Lung (tissue), 12 donors: ENCODE data around the gene EIF4E3. TPM values are rescaled to one million over a fixed set of nuclear protein-coding genes. Genes with fewer than 3 reads are reported as not detected.

ENCODE experiments used
- ATAC-seq: fragments of 200-7000 bp; cut with Tn5 transposase; one replicate; pipeline ENCODE4 v1.9.1; 2020; ENCODE audit warnings: moderate number of reproducible peaks; ENCODE audit not compliant: insufficient read depth, low FRiP score
- DNase-seq, 3 donors: peaks; one replicate each; pipeline ENCODE4 v3.0.0-alpha.2; 2013 to 2017
- H3K27ac ChIP-seq, 2 donors: one replicate each; pipeline ENCODE4 v1.5.1; 2013; ENCODE audit warnings: mild to moderate bottlenecking in 2 of 2, moderate library complexity in 2 of 2, control low read depth in 1 of 2, inconsistent platforms in 1 of 2, low read depth in 1 of 2, low read length in 1 of 2
- H3K27me3 ChIP-seq, 3 donors: one replicate each; pipeline ENCODE4 v1.5.1; 2013; ENCODE audit warnings: low read length in 2 of 3; ENCODE audit not compliant: control insufficient read depth in 3 of 3, insufficient read depth in 3 of 3
- H3K36me3 ChIP-seq, 4 donors: one replicate each; pipeline ENCODE4 v1.5.1; 2013; ENCODE audit warnings: low read length in 4 of 4, mild to moderate bottlenecking in 1 of 4, moderate library complexity in 1 of 4; ENCODE audit not compliant: control insufficient read depth in 4 of 4, insufficient read depth in 4 of 4
- H3K4me1 ChIP-seq, 5 donors: one replicate each; pipeline ENCODE4 v1.5.1; 2013; ENCODE audit warnings: low read length in 5 of 5, mild to moderate bottlenecking in 2 of 5, moderate library complexity in 1 of 5; ENCODE audit not compliant: control insufficient read depth in 5 of 5, insufficient read depth in 5 of 5
- H3K4me3 ChIP-seq: one replicate; pipeline ENCODE4 v1.5.1; 2013; ENCODE audit warnings: mild to moderate bottlenecking, control low read depth, moderate library complexity
- H3K9ac ChIP-seq, 2 donors: one replicate each; pipeline ENCODE4 v1.5.1; 2013; ENCODE audit warnings: low read length in 2 of 2, control low read depth in 1 of 2; ENCODE audit not compliant: insufficient read depth in 1 of 2
- H3K9me3 ChIP-seq, 4 donors: one replicate each; pipeline ENCODE4 v1.5.1; 2013; ENCODE audit warnings: low read length in 3 of 4, mild to moderate bottlenecking in 1 of 4, moderate library complexity in 1 of 4; ENCODE audit not compliant: control insufficient read depth in 4 of 4, insufficient read depth in 3 of 4
- WGBS, 2 donors: extraction: QIAGEN DNeasy Blood & Tissue Kit; methylation state at CpG; one replicate each; pipeline ENCODE4 v1.1.7; 2013; 5-methylcytosine and 5-hydroxymethylcytosine counted together
- polyA plus RNA-seq, 2 donors: library from polyadenylated mRNA; stranded (reverse); fragments of 200-250 nt; gene quantifications; one replicate each; pipeline ENCODE4 v1.2.1, GENCODE V29; 2013
- total RNA-seq, 2 donors: library from RNA; depleted of rRNA in 1 of 2; stranded (reverse); fragments of >200 nt in 1 of 2; gene quantifications; one replicate each; pipeline ENCODE4 v1.2.1, GENCODE V29; 2014 to 2021
- TF ChIP-seq, protein P1 (sequence below): IDR thresholded peaks from 2 replicates; pipeline ENCODE4 v1.5.1; 2012; ENCODE audit warnings: mild to moderate bottlenecking; ENCODE audit errors: control extremely low read depth, extremely low read depth
- donor health status: control.
- donor health status: control.
- donor health status: Bipolar disorder and iron deficiency.
- donor health status: healthy.
- donor health status: DM: yes; HTN: yes; CAD: no.

EIF4E3 gene
- total and polyA plus RNA-seq, 4 donors = 9.7 to 21.8 (median 12.0) TPM

DNA sequence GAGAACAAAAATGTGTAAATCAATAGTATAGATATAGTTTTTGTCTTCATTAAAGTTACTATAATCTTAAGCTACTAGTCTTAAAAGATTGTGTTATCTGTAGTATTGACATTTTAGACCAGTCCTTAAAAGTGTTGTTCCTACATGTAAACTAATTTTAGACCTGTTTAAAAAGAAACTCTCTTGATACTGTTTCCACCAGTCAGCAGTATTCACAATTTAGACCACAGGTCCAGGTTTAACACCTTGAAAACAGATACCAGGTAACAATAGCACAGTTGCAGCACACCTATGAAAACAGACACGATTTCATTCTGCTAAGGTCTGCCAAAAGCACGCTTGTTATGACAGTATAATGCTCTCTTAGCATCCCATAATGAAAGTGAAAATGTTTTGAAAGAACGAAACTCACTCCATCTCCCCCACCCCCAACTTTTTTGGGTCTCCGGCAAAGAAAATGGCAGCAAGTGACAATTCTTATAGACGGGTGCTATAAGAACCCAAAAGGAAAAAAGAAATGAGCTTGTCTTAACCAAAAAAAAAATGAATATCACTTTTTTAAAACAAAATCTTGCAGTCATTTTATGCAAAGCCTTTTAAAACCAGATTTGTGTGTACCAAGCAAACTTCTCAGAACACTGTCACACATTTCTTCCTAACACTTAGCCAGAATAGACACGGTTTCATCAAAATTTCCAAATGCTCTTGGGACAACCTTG lies 1.6 kb downstream of the EIF4E3 start:
- H3K9me3 ChIP-seq = no peaks in the 10 kb centered on the region
- H3K4me1 ChIP-seq = peaks cover 0 to 16% (median 5%) of the 10 kb centered on the region in 5 donors
- H3K27me3 ChIP-seq = no peaks in the 10 kb centered on the region
- no peak overlapping the region for H3K9ac ChIP-seq
- H3K27ac ChIP-seq = no peak overlapping the region
- H3K4me3 ChIP-seq = no peak overlapping the region
- DNase-seq (no peak), ATAC-seq (no peak)
- TF ChIP-seq, protein P1, sequence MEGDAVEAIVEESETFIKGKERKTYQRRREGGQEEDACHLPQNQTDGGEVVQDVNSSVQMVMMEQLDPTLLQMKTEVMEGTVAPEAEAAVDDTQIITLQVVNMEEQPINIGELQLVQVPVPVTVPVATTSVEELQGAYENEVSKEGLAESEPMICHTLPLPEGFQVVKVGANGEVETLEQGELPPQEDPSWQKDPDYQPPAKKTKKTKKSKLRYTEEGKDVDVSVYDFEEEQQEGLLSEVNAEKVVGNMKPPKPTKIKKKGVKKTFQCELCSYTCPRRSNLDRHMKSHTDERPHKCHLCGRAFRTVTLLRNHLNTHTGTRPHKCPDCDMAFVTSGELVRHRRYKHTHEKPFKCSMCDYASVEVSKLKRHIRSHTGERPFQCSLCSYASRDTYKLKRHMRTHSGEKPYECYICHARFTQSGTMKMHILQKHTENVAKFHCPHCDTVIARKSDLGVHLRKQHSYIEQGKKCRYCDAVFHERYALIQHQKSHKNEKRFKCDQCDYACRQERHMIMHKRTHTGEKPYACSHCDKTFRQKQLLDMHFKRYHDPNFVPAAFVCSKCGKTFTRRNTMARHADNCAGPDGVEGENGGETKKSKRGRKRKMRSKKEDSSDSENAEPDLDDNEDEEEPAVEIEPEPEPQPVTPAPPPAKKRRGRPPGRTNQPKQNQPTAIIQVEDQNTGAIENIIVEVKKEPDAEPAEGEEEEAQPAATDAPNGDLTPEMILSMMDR = no peak
- WGBS, 2 donors = 22 to 25% methylated on average over 6 of the region's 6 CpGs
- no peaks in the 10 kb centered on the region for H3K36me3 ChIP-seq

DNA sequence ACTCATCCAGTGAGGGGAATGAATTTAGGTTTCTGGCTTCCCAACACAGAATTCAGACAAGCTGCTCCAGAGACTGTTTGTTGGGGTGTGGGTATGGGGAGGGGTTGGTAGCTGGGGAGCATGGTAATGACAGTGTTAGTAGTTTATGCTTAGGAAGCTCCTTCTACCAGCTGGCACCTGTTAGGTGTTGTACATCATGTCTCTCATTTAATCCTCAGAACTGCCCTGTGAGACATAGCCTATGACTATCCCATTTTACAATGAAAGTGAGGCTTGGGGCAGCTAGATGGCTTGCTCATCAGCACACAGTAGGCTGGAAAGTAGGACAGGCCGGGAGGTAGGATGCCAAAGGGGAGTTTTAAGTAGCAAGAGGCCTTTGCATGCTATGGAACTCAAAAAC lies 2.5 kb downstream of the EIF4E3 start:
- H3K27me3 ChIP-seq = no peaks in the 10 kb centered on the region
- 86 to 88% methylated on average over 1 of the region's 1 CpG for WGBS, 2 donors
- TF ChIP-seq, protein P1 = no peak
- no peaks in the 10 kb centered on the region for H3K36me3 ChIP-seq
- peaks cover 0 to 16% (median 5%) of the 10 kb centered on the region in 5 donors for H3K4me1 ChIP-seq
- no peak overlapping the region for H3K27ac ChIP-seq
- H3K4me3 ChIP-seq = no peak overlapping the region
- H3K9ac ChIP-seq = no peak overlapping the region
- DNase-seq (no peak), ATAC-seq (no peak)
- no peaks in the 10 kb centered on the region for H3K9me3 ChIP-seq

GRCh38 chr3:71721651-71722157 lies 3.5 kb downstream of the EIF4E3 start:
- Histone ChIP-seq H3K4me3 (no peak overlapping the region), H3K9ac (no peak overlapping the region), H3K36me3 (no peaks in the 10 kb centered on the region), H3K4me1 (peaks cover 0 to 16% (median 5%) of the 10 kb centered on the region in 5 donors), H3K27ac (no peak overlapping the region), H3K27me3 (no peaks in the 10 kb centered on the region), H3K9me3 (no peaks in the 10 kb centered on the region)
- TF ChIP-seq, protein P1 = no peak
- ATAC-seq = no peak
- DNase-seq = no peak
- WGBS, 2 donors = 36 to 69% methylated on average over 6 of the region's 6 CpGs
